ENCODE results near the gene ITGA2B.

The ITGA2B gene

GRCh38 chr17:44389281-44389680, at the start of gene ITGA2B:
Gene ITGA2B, minus strand, starts transcription at chr17:44389649. Its CDS starts 176 bp downstream, at chr17:44389473.
- no peak for DNase-seq (ENCODE audit: low read depth in 2 of 3, low spot score in 1 of 3)

GRCh38 chr17:44439168-44439567, 49.7 kb upstream of the ITGA2B start:
- DNase-seq (ENCODE audit: low read depth in 2 of 3, low spot score in 1 of 3): no peak

- DNase-seq (ENCODE audit: low read depth in 2 of 3, low spot score in 1 of 3): no peak
Observed at GRCh38 chr17:44438636-44439035, 49.2 kb upstream of the ITGA2B start.

- no peak for DNase-seq (ENCODE audit: low read depth in 2 of 3, low spot score in 1 of 3)
Observed at GRCh38 chr17:44436336-44436735, 46.9 kb upstream of the ITGA2B start.

- DNase-seq (ENCODE audit: low read depth in 2 of 3, low spot score in 1 of 3): no peak
Observed at GRCh38 chr17:44432254-44433157, 43.1 kb upstream of the ITGA2B start.

- DNase-seq (ENCODE audit: low read depth in 2 of 3, low spot score in 1 of 3): no peak
Observed at GRCh38 chr17:44424828-44425461, 35.5 kb upstream of the ITGA2B start.

GRCh38 chr17:44417553-44417952, 28.1 kb upstream of the ITGA2B start:
- peak in 1 of 3 donors; percentile 6 for DNase-seq (ENCODE audit: low read depth in 2 of 3, low spot score in 1 of 3)

- no peak for DNase-seq (ENCODE audit: low read depth in 2 of 3, low spot score in 1 of 3)
Observed at GRCh38 chr17:44416558-44417289, 27.3 kb upstream of the ITGA2B start.

- no peak for DNase-seq (ENCODE audit: low read depth in 2 of 3, low spot score in 1 of 3)
Observed at GRCh38 chr17:44414394-44415155, 25.1 kb upstream of the ITGA2B start.

GRCh38 chr17:44409309-44410028, 20.0 kb upstream of the ITGA2B start:
- DNase-seq (ENCODE audit: low read depth in 2 of 3, low spot score in 1 of 3): no peak

- no peak for DNase-seq (ENCODE audit: low read depth in 2 of 3, low spot score in 1 of 3)
Observed at GRCh38 chr17:44408786-44409185, 19.3 kb upstream of the ITGA2B start.

- DNase-seq (ENCODE audit: low read depth in 2 of 3, low spot score in 1 of 3): no peak
Observed at GRCh38 chr17:44402564-44403172, 13.2 kb upstream of the ITGA2B start.

GRCh38 chr17:44400226-44400847, 10.9 kb upstream of the ITGA2B start:
- DNase-seq (ENCODE audit: low read depth in 2 of 3, low spot score in 1 of 3): no peak

- DNase-seq (ENCODE audit: low read depth in 2 of 3, low spot score in 1 of 3): no peak
Observed at GRCh38 chr17:44398692-44399691, 9.5 kb upstream of the ITGA2B start.

GRCh38 chr17:44397479-44398440, 8.3 kb upstream of the ITGA2B start:
- DNase-seq (ENCODE audit: low read depth in 2 of 3, low spot score in 1 of 3): no peak

- DNase-seq (ENCODE audit: low read depth in 2 of 3, low spot score in 1 of 3): no peak
Observed at GRCh38 chr17:44396946-44397345, 7.5 kb upstream of the ITGA2B start.

- DNase-seq (ENCODE audit: low read depth in 2 of 3, low spot score in 1 of 3): no peak
Observed at GRCh38 chr17:44394833-44395232, 5.4 kb upstream of the ITGA2B start.
